A549 treated with AZD9567 at 1 μM for 4 hours (cell line): ENCODE data around the gene UMAD1. TPM values are rescaled to one million over a fixed set of nuclear protein-coding genes. Genes with fewer than 3 reads are reported as not detected.

Experiments
- total RNA-seq: library from RNA; stranded (reverse); fragments of 200-300 nt; extraction: Qiagen RNA extraction; gene quantifications from 5 replicates; pipeline ENCODE4 v1.2.3, GENCODE V29; 2022; ENCODE audit not compliant: insufficient read depth

Gene UMAD1
- 9.0 to 12.7 TPM (median 10.8 TPM) in 5 replicates for total RNA-seq

GRCh38 chr7:7640221-7641128 lies at the start of gene UMAD1:
TSS of gene UMAD1 (plus strand) at chr7:7640752. CDS start at chr7:7673372, 32,620 bp downstream.

DNA sequence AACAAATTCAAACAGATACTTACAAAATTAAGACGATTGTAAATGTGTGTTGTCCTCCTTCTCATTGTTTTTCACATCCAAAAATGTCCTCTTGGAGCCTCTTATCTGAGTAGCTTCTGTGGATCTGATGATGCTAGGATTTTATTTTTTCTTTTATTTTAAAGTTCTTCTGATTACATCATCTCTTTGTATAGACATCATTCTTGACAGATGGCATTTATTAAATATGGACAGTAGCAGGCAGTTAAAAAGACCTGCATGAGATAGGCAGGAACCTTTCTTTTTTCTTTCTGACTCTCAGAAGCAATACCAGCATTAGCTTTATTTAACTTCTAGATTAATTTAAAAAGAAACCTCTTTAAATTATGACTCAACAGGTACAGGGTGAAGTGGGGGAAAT lies 77.9 kb downstream of the UMAD1 start, which contains the start of gene RPA3:
Gene RPA3, minus strand, starts transcription at position 116 of the 400 bp plus-strand sequence. CDS start 78,189 bp downstream, outside the sequence.

Other genes with a start within 250 kb of the UMAD1 start
- gene COL28A1, start 104.9 kb upstream of the UMAD1 start, total RNA-seq: 0.47 to 0.95 TPM (median 0.65 TPM) in 4 of 5 replicates, not detected in the other
- gene MIOS, start 73.9 kb upstream of the UMAD1 start, total RNA-seq: 17.8 to 20.1 TPM (median 19.1 TPM) in 5 replicates
- gene RPA3, start 77.9 kb downstream of the UMAD1 start, total RNA-seq: 85.5 to 108 TPM (median 107 TPM) in 5 replicates